GM12892 (cell line): ENCODE measurements around the gene CACNA1C.

Source experiments
- POLR2A ChIP-seq: IDR thresholded peaks from 2 replicates; pipeline ENCODE4 v1.6.1; 2011; ENCODE audit warnings: low read depth, low read length, control low read depth
- POLR2AphosphoS5 ChIP-seq: IDR thresholded peaks from 2 replicates; pipeline ENCODE4 v1.6.1; 2011; ENCODE audit warnings: low read depth, low read length, control low read depth
- TAF1 ChIP-seq: IDR thresholded peaks from 2 replicates; pipeline ENCODE4 v1.6.1; 2011; ENCODE audit warnings: low read depth, mild to moderate bottlenecking, control low read depth, low read length, borderline replicate concordance

DNA sequence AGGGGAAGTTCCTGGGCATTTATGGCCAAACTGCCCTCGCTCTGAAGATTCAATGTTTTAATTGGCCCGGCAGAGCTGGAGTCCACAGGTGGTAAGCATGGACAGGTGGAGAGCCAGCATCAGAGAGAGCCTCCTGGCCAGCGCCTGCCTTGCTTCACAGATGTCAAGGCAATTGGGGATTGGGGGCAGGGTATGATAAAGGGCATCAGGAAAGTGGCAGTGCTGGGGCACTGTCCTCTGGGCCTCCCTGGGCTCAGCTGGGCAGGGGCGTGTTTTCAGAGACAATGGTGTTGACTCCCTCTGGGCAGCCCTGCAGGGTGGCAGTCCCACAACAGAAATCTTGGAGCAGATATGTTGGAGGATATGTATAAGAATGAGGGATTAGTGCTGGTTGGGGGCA, 237.3 kb downstream of the CACNA1C start:
- no peak for TF ChIP-seq POLR2A
- no peak for TF ChIP-seq POLR2AphosphoS5
- TF ChIP-seq TAF1 = no peak
